Fibroblast of skin of back (primary cell): ENCODE results near the gene KIAA1328.
A peak's percentile ranks its signal among the peaks of the same experiment; 100 is the strongest.
"Not testable (repeated sequence)": the region's sequence is repeated elsewhere in the genome, so short reads cannot be mapped to it uniquely, and the experiment has no call there.

Experiments used
- DNase-seq: peaks from one replicate; pipeline ENCODE4 v3.0.0-alpha.2; 2013

The KIAA1328 gene

DNA sequence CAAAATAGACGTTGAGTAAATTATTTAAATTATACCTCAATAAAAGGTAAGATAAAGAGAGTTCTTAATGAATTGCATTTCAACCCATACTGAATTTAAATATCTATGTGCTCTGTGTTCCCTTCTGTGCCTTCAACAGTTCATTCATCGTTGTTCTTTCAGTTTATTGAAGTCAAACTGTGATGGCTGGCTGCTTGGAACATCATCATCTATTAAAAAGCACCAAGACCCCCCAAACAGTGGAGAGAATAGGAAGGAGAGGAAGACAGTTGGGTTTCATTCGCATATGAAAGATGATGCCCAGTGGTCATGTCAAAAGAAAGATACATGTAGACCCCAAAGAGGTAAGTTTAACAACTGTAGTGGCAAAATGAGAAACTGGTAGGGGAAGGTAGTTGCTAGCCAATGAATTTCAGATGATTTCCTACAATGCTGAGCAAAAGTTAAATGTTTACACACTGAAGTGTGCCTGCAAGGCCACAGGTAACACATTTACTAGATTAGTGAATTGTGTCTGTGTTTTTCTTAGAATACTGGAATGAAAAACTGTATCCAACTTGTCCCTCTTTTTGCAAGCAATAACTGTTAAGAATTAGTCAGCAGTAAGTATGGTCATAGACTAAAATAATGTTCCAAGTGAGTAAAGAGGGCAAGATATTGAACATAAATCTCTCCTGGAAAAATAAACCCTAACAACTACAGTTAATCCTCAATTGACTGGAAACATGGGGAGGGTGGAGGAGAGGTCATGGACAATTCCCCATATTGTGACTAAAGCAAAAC is 331.3 kb downstream of the KIAA1328 start:
- DNase-seq = no peak

DNA sequence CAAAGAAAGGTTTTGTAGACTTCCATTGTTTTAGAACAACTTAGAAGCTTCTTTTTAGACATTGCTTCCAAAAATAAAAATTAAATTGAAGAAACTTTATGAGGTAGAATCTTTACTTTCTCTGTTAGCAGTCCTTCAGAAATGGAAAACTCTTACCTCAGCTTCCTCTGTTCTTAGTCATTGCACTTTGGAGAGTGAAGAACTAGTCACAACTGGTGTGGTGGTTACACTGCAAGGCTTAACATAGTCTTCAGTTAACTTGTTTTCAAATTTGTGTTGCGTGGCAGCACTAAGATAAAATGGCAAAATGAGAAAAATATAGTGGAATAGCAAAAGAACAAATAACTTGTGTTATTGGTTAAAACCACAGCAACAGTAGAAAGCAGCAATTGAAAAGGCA is 332.6 kb downstream of the KIAA1328 start:
- DNase-seq = no peak

DNA sequence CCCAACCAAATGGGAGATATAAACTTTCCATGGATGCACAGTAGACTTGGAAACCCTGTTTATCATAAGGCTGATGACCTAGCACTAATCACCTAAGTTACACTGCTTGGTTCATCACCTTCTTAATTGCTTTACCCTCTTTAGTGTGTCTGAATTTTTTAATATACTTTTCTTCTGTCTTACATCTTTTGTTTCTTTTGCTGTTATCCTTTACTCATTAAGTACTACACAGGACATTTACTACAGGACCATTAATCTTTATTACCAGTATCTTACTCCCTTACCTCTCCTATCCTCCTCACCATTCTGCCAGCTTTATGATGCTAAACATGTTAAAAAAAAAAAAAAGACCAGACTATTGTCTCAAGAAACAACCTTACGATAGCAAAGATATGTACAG is 333.6 kb downstream of the KIAA1328 start:
- DNase-seq = no peak

DNA sequence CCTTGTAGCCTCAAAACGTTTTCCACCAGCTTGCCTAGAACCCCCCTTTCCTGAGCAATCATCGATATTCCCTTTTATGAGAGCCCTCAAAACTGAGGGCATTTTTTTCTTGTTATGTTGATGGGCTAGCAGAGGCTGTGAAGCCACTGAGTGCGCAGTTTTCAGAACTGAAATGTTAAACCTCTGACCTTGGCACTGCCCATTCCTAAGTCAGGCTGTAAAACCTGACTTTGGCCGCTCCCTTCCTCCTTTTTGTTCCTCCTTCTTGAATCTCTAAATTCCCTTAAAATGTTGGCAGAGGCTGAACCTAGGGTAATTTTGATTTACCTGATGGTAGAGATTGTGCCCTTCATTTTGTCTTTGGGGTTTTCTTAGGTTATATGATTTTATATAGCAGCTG is 334.2 kb downstream of the KIAA1328 start:
- no peak for DNase-seq

DNA sequence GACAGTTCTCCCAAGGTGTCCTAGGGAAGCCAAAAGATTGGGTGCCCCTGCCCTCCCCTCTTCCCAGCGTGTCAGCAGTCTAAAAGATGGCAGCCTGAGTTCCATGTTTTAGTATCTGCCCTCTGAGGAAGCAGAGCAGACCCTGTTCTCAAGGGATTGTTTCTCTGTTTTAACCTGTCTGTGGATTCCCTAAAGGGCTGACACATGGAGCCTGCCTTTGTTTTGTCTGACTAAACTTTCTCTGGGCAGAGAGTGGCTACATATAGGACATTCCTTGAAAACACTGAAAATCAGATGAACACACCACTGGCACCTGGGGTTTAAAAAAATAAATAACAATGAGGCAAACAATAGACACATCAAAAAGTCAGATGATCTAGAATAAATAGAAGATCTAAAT is 337.6 kb downstream of the KIAA1328 start:
- no peak for DNase-seq

DNA sequence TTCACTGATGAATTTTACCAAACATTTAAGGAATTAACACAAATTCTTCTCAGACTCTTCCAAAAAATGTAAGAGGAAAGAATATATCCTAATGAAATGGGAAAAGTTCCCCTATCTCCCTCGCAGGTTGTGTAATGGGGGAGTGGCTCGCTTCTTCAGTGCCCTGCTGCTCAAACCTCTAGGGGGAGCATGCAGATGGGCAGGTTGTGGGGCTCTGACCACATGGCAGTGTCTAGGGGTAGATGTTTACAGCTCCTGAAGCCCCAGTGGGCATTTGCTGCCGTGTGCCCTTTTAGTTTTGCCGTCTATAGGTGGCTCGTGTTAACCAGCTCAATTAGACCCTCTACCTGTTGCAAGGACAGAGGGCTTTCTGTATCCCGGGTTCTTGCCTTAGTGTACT is 338.0 kb downstream of the KIAA1328 start:
- DNase-seq = not testable (repeated sequence)

DNA sequence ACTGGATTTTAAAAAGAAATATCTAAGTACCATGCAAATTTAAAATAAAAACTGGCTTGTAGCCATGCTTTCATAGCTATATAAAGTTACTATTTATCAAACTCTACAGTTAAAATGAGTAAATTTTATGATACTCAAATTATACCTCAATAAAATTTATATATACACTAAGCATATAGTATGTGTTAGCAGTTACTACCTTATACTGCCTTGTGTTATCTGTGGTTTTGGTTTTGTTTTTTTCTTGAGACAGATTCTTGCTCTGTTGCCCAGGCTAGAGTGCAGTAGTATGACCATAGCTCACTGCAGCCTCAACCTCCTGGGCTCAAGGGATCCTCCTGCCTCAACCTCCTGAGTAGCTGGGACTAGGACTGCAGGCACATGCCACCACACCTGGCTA is 342.1 kb downstream of the KIAA1328 start:
- DNase-seq = no peak

DNA sequence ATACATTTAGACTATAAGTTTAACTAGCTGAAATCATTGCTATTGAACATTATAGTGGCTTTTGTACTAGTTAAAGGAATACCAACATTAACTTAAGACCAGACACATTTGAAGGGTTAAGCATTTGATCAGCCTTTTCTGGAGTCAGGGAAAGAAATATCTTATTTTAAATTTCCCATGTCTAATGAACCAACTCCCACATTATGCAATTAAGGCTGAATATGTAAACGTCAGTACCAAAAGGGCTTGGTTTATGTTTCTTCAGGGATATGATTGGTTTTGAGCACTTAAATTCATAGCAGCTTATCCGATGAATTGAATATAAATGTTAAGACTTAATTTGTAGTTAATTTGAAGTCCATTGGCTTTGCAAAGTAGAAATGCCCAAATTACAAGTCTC is 344.5 kb downstream of the KIAA1328 start:
- DNase-seq = no peak

DNA sequence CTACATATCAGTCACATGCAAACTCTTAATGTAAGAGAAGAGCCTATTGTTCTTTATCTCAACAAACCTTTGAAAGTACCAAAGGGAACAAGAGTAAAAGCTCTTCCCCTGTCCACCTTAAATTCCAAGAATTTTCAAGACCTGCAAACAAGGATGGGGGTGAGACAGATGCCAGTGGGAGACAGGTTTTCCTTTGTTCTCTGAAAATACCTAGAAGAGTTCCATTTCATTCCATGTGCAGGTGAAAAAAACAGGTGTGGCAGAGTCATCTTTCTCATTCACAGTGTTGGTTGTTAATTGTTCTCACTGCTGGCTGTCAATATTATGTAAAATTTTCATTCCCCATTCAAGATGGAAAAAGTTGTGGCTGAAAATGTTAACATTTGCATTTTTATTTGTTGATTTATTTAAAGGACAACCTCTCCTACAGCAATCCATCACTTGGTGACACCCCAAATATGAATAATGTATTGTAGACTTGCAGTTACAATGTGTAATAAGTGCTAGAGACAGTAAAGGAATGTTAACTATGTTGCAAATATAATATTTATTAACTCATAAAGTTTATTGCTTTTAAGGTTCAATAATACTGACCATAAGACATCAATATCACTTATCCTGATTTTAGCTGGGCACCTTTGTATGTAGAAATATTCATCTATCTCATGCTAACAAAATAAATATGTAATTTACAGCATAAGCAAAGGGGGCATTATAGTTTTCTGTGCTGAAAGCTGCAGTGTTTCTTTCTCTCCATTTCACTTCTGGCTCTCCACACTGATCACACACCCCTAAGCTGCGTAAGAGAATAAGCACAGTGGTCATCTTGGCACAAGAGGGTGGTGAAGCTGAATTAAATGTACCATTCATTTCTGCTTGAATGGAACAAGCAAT is 347.0 kb downstream of the KIAA1328 start:
- DNase-seq = no peak

DNA sequence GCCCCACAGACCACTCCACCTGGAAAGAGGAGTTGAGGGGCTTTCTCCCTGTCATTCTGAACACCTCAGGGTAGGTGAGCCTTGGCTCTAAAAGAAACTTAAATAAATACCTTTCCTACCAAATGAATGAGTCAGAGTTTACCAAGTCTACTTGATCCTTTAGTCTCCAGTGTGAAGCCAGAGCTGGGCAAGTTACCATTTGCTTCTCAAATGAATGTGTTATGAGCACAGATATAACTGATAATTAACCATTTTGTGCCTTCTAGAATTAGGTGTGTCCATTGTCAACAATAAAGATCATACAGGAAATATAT is 347.7 kb downstream of the KIAA1328 start:
- no peak for DNase-seq

DNA sequence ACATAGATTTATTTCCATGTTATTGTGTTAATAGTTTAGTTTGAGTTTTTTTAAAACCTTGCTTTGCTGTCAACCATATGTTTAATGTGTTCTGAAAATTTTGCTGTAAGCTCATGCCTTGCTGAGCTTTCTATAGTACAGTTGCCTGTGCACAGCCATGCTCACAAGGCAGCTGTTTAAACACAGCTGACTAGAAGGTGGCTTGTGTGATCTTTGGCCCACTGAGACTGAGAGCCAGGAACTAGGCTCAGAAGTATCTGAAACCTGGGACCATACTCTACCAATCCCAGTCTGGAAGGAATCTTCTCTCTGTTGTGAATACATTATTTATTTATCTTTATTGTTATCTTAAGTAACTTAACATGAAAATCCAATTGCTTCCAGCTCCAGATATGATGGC is 350.5 kb downstream of the KIAA1328 start:
- DNase-seq = no peak

DNA sequence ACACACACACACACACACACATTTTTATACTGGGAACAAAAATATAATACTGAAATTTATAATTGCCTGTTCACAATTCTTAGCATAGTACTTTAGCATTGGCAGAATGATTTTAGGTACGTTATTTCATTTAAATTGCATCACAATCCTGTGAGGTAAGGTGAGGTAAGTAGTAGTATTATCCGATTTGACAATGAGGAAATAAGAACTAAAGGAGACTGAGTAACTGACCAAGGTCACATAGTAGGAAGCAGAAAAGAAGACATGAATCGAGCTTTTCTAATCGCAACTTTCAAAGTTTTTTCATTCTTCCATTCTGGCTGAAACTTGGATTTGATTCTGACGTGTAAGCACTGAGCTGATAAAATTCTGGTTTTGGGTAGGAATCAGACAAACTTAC is 351.2 kb downstream of the KIAA1328 start:
- no peak for DNase-seq

DNA sequence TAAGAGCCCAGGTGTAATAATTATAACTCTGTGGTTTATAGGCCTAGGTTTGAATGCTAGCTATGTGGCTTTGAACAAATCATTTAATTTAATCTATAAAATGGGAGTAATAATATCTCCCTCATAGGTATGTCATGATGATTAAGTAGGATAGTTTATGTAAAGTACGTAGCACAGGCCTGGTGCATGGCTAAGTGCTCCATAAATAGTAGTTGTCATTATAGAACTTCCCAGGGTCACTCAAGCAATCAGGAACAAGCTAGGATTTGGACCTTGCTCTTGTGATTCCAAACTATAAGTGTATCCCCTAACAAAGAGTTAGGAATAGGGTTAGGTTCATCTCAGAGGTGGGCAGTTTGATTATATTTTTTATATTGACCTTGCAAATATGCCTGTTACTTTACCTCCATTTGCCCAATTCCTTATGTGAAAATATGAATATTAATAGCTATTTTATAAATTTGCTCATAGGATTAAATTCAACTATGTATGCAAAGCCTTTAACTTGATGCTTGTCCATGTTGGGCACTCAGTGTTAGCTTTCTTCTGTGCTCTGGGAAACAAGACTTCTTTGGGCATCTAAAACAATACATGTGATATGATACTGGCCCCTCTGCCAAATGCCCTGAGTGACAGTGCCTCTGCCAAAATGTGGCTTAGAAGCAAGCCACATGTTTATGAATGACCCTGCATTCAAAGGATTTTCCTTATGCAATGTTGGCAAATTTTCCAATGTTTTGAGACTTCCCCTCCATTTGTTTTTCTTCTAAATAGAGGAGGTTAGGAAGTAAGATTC is 353.6 kb downstream of the KIAA1328 start:
- DNase-seq = no peak

DNA sequence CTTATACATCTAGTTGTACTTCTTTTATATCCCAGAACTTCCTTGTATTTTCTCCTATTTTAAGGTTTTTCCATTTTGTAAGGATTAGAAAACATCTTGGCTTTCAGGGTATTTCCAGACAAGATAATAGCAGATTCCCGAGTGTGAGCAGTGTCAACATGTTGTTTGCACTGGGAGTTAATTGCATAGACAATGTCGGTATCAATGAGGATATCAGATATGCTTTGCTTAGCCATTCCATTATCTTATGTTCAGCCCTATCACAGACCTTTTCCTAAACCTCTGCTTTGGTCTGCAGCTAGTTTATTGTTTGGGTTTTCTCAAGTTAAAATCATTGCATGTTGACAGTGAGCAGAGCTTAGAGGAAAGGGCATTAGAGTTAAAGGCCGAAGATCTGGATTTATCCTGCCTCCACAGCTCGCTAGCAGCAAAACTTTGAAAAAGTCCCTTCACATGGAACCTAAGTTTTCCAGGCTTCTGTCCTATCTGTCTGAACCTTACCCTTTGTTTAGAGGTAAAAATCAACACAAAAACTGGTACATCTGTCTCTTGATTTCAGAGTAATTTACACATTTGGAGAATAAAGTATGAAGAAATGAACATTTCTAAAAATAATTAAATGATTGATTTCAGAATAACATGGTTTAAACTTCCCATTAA is 355.4 kb downstream of the KIAA1328 start:
- DNase-seq = no peak

DNA sequence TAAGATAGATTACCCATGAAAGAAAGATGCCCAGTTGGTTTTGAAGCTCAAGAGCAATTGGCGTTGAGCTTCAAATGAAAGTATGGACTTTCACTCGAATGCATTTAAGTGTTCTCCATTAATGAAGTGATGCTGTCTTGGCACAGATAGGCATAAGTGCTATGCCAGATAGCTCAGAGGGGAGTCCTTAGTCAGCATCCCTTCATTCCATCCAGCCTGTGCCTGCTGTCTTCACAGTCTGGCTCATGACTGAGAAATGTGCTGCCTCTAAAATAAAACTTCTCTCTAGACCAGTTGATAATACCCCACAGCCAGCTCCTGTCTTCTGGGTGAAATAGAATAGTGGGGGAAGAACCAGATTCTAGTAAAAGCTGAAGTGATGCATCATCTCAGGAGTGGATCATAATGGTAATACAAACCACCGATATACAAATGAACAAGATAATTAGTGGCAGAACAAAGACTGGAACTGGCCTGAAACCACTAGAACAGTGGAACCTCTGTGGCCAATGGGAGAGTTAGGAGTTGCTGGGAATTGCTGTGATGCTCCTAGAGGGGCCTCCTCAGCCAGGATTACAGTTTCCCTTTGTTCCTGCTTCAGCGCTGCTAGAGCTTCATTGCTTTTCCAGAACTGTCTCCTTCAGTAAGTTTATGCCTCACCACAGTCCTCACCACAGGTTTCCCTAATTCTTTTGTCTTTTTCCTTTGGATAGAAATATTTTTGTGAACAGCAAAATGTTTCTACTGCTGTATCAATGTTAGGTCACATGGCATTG is 359.3 kb downstream of the KIAA1328 start:
- peak; percentile 36 for DNase-seq

DNA sequence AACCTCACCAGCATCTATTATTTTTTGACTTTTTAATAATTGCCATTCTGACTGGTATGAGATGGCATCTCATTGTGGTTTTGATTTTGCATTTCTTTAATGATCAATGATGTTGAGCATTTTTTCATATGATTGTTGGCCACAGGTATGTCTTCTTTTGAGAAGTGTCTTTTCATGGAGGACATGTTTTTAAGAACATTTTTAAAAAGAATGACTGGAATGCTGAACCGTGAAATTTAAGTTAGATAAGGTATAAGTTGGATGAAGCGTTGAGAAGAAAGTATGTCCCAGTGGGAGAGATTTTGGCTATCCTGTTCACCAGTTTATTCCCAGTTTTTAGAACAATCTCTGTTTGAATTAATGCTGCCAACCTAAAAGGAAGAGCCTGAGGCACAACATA is 370.8 kb downstream of the KIAA1328 start:
- no peak for DNase-seq

DNA sequence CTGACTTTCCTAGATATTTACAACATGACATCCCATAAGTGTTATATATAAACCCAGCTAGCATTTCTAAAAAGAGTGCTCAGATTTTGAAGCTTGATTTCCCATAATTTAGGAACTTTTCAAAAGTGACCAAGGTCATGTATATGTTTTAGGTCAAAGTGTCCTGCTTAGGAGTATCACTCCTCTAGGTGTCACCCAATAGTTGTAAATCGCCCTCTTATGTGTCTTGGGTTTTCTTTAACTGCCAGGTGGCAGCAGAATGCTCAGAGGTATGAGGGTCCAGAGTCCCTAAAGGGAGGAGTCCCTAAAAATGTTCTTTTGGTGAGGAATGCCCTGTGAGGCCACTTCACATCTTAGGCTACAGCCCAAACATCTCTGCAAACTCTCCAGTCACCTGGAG is 378.4 kb downstream of the KIAA1328 start:
- DNase-seq = no peak

DNA sequence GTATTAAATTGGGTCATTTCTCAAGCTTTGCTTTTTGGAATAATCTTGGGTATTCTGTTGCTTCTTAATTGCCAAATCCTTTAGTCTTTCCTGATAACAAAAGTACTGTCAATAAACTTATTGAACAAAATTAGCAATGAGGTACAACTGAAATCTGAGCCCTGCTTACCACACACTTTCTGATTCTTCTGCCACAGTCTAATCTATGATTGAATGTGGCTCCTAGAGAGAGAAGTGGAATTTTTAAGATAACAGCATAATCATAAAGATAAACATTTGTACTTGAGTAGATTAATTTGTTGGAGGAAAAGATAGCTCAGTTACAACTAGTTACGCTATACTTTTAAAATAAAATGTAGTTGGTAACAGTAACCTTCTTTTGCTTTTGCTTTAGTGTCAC is 381.9 kb downstream of the KIAA1328 start:
- no peak for DNase-seq

DNA sequence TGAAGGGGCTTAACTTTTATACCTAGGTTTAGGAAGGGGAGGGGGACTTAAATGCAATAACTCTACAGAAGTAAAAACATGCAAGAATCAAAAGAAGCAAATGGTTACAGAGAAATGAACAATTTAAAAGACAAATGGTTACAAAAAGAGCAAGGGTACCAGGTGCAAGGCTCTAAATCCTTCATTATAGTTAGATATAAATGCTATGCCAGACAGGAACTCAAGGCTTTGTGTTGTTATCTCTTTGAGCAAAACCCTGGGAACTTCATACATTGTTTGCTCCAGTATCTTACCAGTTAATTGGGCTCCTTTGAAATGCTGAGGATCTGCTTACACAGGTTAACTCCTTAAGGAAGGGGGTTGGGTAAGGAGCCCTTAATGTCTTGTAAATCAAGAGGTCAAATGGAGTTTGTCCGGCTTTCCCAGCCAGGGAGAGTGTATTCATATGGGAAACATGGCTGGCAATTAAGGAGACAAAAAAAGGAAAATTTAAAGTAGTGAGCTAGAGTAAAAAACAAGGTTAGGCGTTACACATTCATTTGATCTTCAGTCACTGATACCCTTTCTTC is 389.2 kb downstream of the KIAA1328 start:
- DNase-seq = no peak

DNA sequence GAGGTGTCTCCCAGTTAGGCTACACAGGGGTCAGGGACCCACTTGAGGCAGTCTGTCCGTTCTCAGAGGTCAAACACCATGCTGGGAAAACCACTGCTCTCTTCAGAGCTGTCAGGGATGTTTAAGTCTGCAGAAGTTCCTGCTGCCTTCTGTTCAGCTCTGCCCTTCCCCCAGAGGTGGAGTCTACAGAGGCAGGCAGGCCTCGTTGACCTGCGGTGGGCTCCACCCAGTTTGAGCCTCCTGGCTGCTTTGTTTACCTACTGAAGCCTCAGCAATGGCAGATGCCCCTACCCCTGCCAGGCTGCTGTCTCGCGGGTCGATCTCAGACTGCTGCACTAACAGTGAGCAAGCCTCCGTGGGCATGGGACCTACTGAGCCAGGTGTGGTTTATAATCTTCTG is 390.3 kb downstream of the KIAA1328 start:
- DNase-seq = no peak

DNA sequence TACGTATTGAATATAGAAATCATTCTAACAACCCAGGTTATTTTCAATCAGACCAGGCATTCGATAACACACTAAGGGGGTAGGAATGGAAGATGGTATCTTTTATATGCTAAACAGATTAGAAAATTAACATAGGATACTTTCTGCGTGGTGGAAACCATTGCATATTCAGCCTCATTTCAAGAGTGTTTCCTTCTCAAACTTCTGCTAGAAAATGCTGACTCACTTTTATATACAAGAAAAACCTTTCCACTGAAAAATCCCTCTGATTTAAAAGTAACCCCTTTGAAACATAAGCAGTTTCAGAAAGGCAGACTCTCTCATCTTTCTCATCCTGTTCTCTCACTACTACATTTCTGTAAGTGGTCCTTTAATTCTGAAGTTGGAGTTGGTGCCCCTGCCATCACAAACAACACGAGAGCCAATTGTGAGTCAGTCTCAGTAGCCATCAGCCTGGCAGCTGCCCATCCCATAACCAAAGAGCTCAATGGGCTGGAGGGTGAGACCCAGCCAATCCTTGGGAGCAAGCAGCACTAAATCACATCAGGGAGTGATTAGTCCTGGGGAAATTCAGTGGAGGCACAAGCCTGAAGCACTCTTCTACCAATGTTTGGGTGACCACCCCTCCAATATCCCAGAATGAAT is 393.5 kb downstream of the KIAA1328 start:
- DNase-seq = no peak
